Tibial nerve (tissue), 4 donors: ENCODE data around the gene TEKT1. TPM values are rescaled to one million over a fixed set of nuclear protein-coding genes. Genes with fewer than 3 reads are reported as not detected.
"Not testable (repeated sequence)": the region's sequence is repeated elsewhere in the genome, so short reads cannot be mapped to it uniquely, and the experiment has no call there.

ENCODE experiments used
- DNase-seq, 2 donors: peaks; one replicate each; pipeline ENCODE4 v3.0.0-alpha.2; 2019; ENCODE audit warnings: low spot score in 2 of 2
- H3K27ac ChIP-seq, 4 donors: fragments of 200-600 bp; sonication (generic) in 3 of 4; one replicate each; pipeline ENCODE4 v1.5.1; 2017 to 2019; ENCODE audit warnings: mild to moderate bottlenecking in 1 of 4
- H3K27me3 ChIP-seq, 2 donors: fragments of 200-600 bp; sonication (generic) in 1 of 2; one replicate each; pipeline versions ENCODE4 v1.5.1 to v1.6.0; 2017 to 2019
- H3K36me3 ChIP-seq, 3 donors: fragments of 200-600 bp; sonication (generic); one replicate each; pipeline ENCODE4 v1.5.1; 2018 to 2019
- H3K4me1 ChIP-seq, 4 donors: fragments of 200-600 bp; sonication (generic) in 3 of 4; one replicate each; pipeline ENCODE4 v1.5.1; 2017 to 2019
- H3K4me3 ChIP-seq, 4 donors: fragments of 200-600 bp; sonication (generic) in 3 of 4; one replicate each; pipeline ENCODE4 v1.5.1; 2017 to 2019; ENCODE audit warnings: mild to moderate bottlenecking in 1 of 4, moderate library complexity in 1 of 4
- H3K9me3 ChIP-seq, 4 donors: fragments of 200-600 bp; sonication (generic) in 3 of 4; one replicate each; pipeline ENCODE4 v1.5.1; 2017 to 2019
- CTCF ChIP-seq, 5 experiments: fragments of 200-600 bp in 3 of 5; fragments of 450-650 bp in 2 of 5; sonication (generic) in 3 of 5; IDR thresholded peaks; one replicate each; pipeline ENCODE4 v1.5.1; 2016 to 2019; ENCODE audit warnings: antibody characterized with exemption in 5 of 5, mild to moderate bottlenecking in 3 of 5, moderate library complexity in 2 of 5
- EP300 ChIP-seq, 2 donors: sonication (generic); formaldehyde crosslinking; IDR thresholded peaks; one replicate each; pipeline ENCODE4 v1.6.1; 2017; ENCODE audit warnings: antibody characterized with exemption in 2 of 2, mild to moderate bottlenecking in 1 of 2
- POLR2A ChIP-seq, 2 donors: fragments of 450-650 bp; IDR thresholded peaks; one replicate each; pipeline ENCODE4 v1.6.1; 2017; ENCODE audit warnings: antibody characterized with exemption in 2 of 2, mild to moderate bottlenecking in 2 of 2, moderate library complexity in 2 of 2
- WGBS, 2 donors: methylation state at CpG; one replicate each; pipeline ENCODE4 v1.1.5; 2018; 5-methylcytosine and 5-hydroxymethylcytosine counted together
- total RNA-seq, 4 donors: library from RNA; depleted of rRNA; stranded (reverse); fragments of >200 nt; gene quantifications; one replicate each; pipeline ENCODE4 v1.1.0, GENCODE V29; 2016

TEKT1 gene
- total RNA-seq, 4 donors from 2014 or later, result not detected

GRCh38 chr17:6782244-6782643 is 49.3 kb downstream of the TEKT1 start:
- TF ChIP-seq POLR2A (IDR thresholded peaks at IDR 0.05), result no peak
- TF ChIP-seq EP300 (IDR thresholded peaks at IDR 0.05), result no peak
- no peak for TF ChIP-seq CTCF (IDR thresholded peaks at IDR 0.05)
- H3K36me3 ChIP-seq, result no peaks in the 10 kb centered on the region
- H3K27me3 ChIP-seq, result no peaks in the 10 kb centered on the region
- H3K9me3 ChIP-seq, result peaks cover 0 to 60% (median 3%) of the 10 kb centered on the region in 4 donors
- 86 to 89% methylated on average over 4 of the region's 4 CpGs for WGBS, 2 donors
- no peak for DNase-seq
- no peak overlapping the region for H3K4me3 ChIP-seq
- no peaks in the 10 kb centered on the region for H3K4me1 ChIP-seq
- H3K27ac ChIP-seq, result no peak overlapping the region

- no peaks in the 10 kb centered on the region for H3K27me3 ChIP-seq
- no peak for DNase-seq
- peaks cover 0 to 66% (median 3%) of the 10 kb centered on the region in 4 donors for H3K9me3 ChIP-seq
- TF ChIP-seq CTCF (IDR thresholded peaks at IDR 0.05), result no peak
- no peak for TF ChIP-seq EP300 (IDR thresholded peaks at IDR 0.05)
- no peak for TF ChIP-seq POLR2A (IDR thresholded peaks at IDR 0.05)
- peaks cover 0 to 3% (median 0%) of the 10 kb centered on the region in 4 donors for H3K4me1 ChIP-seq
- no peak overlapping the region for H3K4me3 ChIP-seq
- no peaks in the 10 kb centered on the region for H3K36me3 ChIP-seq
- 63 to 77% methylated on average over 3 of the region's 3 CpGs for WGBS, 2 donors
- no peak overlapping the region for H3K27ac ChIP-seq
Observed at GRCh38 chr17:6780886-6781285, 50.6 kb downstream of the TEKT1 start.

- WGBS, 2 donors, result 79 to 87% methylated on average over 8 of the region's 8 CpGs
- Histone ChIP-seq H3K4me3 (no peak overlapping the region), H3K9me3 (peaks cover 0 to 66% (median 0%) of the 10 kb centered on the region in 4 donors), H3K4me1 (peaks cover 0 to 8% (median 0%) of the 10 kb centered on the region in 4 donors), H3K27me3 (no peaks in the 10 kb centered on the region), H3K36me3 (no peaks in the 10 kb centered on the region), H3K27ac (no peak overlapping the region)
- TF ChIP-seq POLR2A (IDR thresholded peaks at IDR 0.05) (no peak), EP300 (IDR thresholded peaks at IDR 0.05) (no peak), CTCF (IDR thresholded peaks at IDR 0.05) (no peak)
- no peak for DNase-seq
Observed at GRCh38 chr17:6780001-6780400, 51.5 kb downstream of the TEKT1 start.

GRCh38 chr17:6779411-6779810 is 52.1 kb downstream of the TEKT1 start:
- no peak overlapping the region for H3K4me3 ChIP-seq
- peaks cover 0 to 6% (median 0%) of the 10 kb centered on the region in 3 donors for H3K36me3 ChIP-seq
- H3K4me1 ChIP-seq, result peaks cover 0 to 8% (median 0%) of the 10 kb centered on the region in 4 donors
- DNase-seq, result no peak
- 59 to 63% methylated on average over 2 of the region's 2 CpGs for WGBS, 2 donors
- no peak overlapping the region for H3K27ac ChIP-seq
- peaks cover 0 to 66% (median 2%) of the 10 kb centered on the region in 4 donors for H3K9me3 ChIP-seq
- no peaks in the 10 kb centered on the region for H3K27me3 ChIP-seq
- TF ChIP-seq CTCF (IDR thresholded peaks at IDR 0.05) (no peak), EP300 (IDR thresholded peaks at IDR 0.05) (no peak), POLR2A (IDR thresholded peaks at IDR 0.05) (no peak)

GRCh38 chr17:6775871-6776405 is 55.6 kb downstream of the TEKT1 start, which contains the start of gene FBXO39:
FBXO39 (plus strand) TSS chr17:6776215; CDS start chr17:6779869, 3,654 bp downstream.
- WGBS, 2 donors, result 2% methylated on average over 22 to 35 of the region's 49 CpGs
- TF ChIP-seq POLR2A (IDR thresholded peaks at IDR 0.05) (no peak), CTCF (IDR thresholded peaks at IDR 0.05) (no peak), EP300 (IDR thresholded peaks at IDR 0.05) (no peak)
- no peaks in the 10 kb centered on the region for H3K27me3 ChIP-seq
- H3K9me3 ChIP-seq, result peaks cover 0 to 77% (median 8%) of the 10 kb centered on the region in 4 donors
- peaks cover 0 to 8% (median 0%) of the 10 kb centered on the region in 4 donors for H3K4me1 ChIP-seq
- no peak within 1 kb of the TSS for H3K4me3 ChIP-seq
- H3K36me3 ChIP-seq, result peaks cover 5 to 40% (median 23%) of the 10 kb centered on the region in 3 donors
- DNase-seq, result no peak
- H3K27ac ChIP-seq, result no peak within 1 kb of the TSS

- Histone ChIP-seq H3K36me3 (peaks cover 5 to 51% (median 30%) of the 10 kb centered on the region in 3 donors), H3K9me3 (peaks cover 0 to 87% (median 9%) of the 10 kb centered on the region in 4 donors)
- 95 to 98% methylated on average over 8 of the region's 8 CpGs for WGBS, 2 donors
- DNase-seq, H3K27me3 ChIP-seq, H3K27ac ChIP-seq, H3K4me1 ChIP-seq, H3K4me3 ChIP-seq: not testable (repeated sequence)
Observed at GRCh38 chr17:6774906-6775305, 56.6 kb downstream of the TEKT1 start.
